Keratinocyte (primary cell): Measurements from ENCODE around the gene ALOX5AP. TPM values are rescaled to one million over a fixed set of nuclear protein-coding genes. Genes with fewer than 3 reads are reported as not detected.

Experiments
- DNase-seq: peaks from one replicate; pipeline ENCODE4 v3.0.0-alpha.2; 2011; ENCODE audit warnings: low read depth, missing footprints, low spot score
- FAIRE-seq: peaks from 2 replicates; lab custom pipeline; 2011; peaks lifted over from hg19 to GRCh38; lab: Jason Lieb, UNC
- H2AFZ ChIP-seq: 2 replicates; pipeline ENCODE4 v1.6.0; 2012; ENCODE audit warnings: low read length, control low read depth, inconsistent platforms; ENCODE audit not compliant: control insufficient read depth
- H3K27ac ChIP-seq: 2 replicates; pipeline ENCODE4 v1.5.1; 2011; ENCODE audit warnings: low read length; ENCODE audit not compliant: control insufficient read depth, insufficient read depth
- H3K27me3 ChIP-seq: 3 replicates; pipeline ENCODE4 v1.6.0; 2011; ENCODE audit warnings: low read length; ENCODE audit not compliant: control insufficient read depth, insufficient read depth; ENCODE audit errors: extremely low read depth
- H3K36me3 ChIP-seq, 2 experiments: 2 replicates in 1 of 2; 3 replicates in 1 of 2; pipeline ENCODE4 v1.5.1; 2011; ENCODE audit warnings: low read length in 2 of 2, mild to moderate bottlenecking in 1 of 2; ENCODE audit not compliant: control insufficient read depth in 2 of 2, insufficient read depth in 2 of 2; ENCODE audit errors: extremely low read depth in 1 of 2
- H3K4me1 ChIP-seq: 3 replicates; pipeline ENCODE4 v1.5.1; 2011; ENCODE audit warnings: low read length; ENCODE audit not compliant: control insufficient read depth, insufficient read depth; ENCODE audit errors: extremely low read depth
- H3K4me2 ChIP-seq: 3 replicates; pipeline ENCODE4 v1.6.0; 2011; ENCODE audit warnings: low read depth, low read length; ENCODE audit not compliant: control insufficient read depth, insufficient read depth; ENCODE audit errors: extremely low read depth
- H3K4me3 ChIP-seq, 3 experiments: fragments of 200-600 bp in 1 of 3; sonication (generic) in 1 of 3; 2 replicates in 2 of 3; 3 replicates in 1 of 3; pipeline ENCODE4 v1.5.1; 2011 to 2016; ENCODE audit warnings: low read length in 3 of 3, mild to moderate bottlenecking in 3 of 3, control low read depth in 2 of 3, inconsistent platforms in 1 of 3, low read depth in 1 of 3, mixed read lengths in 1 of 3, mixed run types in 1 of 3, moderate library complexity in 1 of 3; ENCODE audit not compliant: control insufficient read depth in 2 of 3, insufficient read depth in 2 of 3; ENCODE audit errors: extremely low read depth in 1 of 3
- H3K79me2 ChIP-seq: 2 replicates; pipeline ENCODE4 v1.6.0; 2012; ENCODE audit warnings: low read length; ENCODE audit not compliant: control insufficient read depth, insufficient read depth
- H3K9ac ChIP-seq: 3 replicates; pipeline ENCODE4 v1.6.0; 2011; ENCODE audit warnings: low read length; ENCODE audit not compliant: control insufficient read depth, insufficient read depth; ENCODE audit errors: extremely low read depth
- H3K9me1 ChIP-seq: 3 replicates; pipeline ENCODE4 v1.6.0; 2011; ENCODE audit warnings: low read length; ENCODE audit not compliant: control insufficient read depth, insufficient read depth; ENCODE audit errors: extremely low read depth
- H3K9me3 ChIP-seq: 2 replicates; pipeline ENCODE4 v1.5.1; 2012; ENCODE audit warnings: low read depth, low read length; ENCODE audit not compliant: control insufficient read depth
- H4K20me1 ChIP-seq: 3 replicates; pipeline ENCODE4 v1.6.0; 2011; ENCODE audit warnings: low read length; ENCODE audit not compliant: control insufficient read depth, insufficient read depth; ENCODE audit errors: extremely low read depth
- CTCF ChIP-seq, 3 experiments: IDR thresholded peaks in 1 of 3; conservative IDR thresholded peaks in 1 of 3; optimal IDR thresholded peaks in 1 of 3; 2 replicates in 2 of 3; 3 replicates in 1 of 3; pipeline versions ENCODE3 to v1.5.1; 2011; ENCODE audit warnings: low read length in 3 of 3, mild to moderate bottlenecking in 3 of 3, moderate library complexity in 2 of 3, control low read depth in 1 of 3, inconsistent platforms in 1 of 3; ENCODE audit not compliant: insufficient read depth in 2 of 3; ENCODE audit errors: extremely low read depth in 1 of 3
- EZH2 ChIP-seq: IDR thresholded peaks from one replicate; pipeline ENCODE4 v1.6.1; 2012; ENCODE audit warnings: inconsistent platforms, mild to moderate bottlenecking, low read length, moderate library complexity
- dilution Hi-C: fragments of 300-500 bp; cut with MboI; formaldehyde crosslinking; loops from one replicate; pipeline ENCODE4 v1.7.0; 2020; ENCODE audit warnings: low sequenced_read_pairs; ENCODE audit not compliant: extremely low pct_ligation_motif_present
- polyA plus RNA-seq, 5 experiments: library from polyadenylated mRNA; depleted of rRNA in 3 of 5; stranded (reverse) in 3 of 5; stranded (forward) in 1 of 5; unstranded in 1 of 5; fragments of >200 nt; gene quantifications; 1 replicate in 1 of 5; 2 replicates in 3 of 5; 3 replicates in 1 of 5; pipeline versions ENCODE4 v1.2.1 to v1.2.3, GENCODE V29; 2011 to 2012; ENCODE audit warnings: missing spikeins in 2 of 5, low read depth in 1 of 5, low replicate concordance in 1 of 5

The ALOX5AP gene
- polyA plus RNA-seq, 1 donor (not counting 4 experiments of a cell fraction or from before 2014, with no cell fraction given): 0.31 TPM

DNA sequence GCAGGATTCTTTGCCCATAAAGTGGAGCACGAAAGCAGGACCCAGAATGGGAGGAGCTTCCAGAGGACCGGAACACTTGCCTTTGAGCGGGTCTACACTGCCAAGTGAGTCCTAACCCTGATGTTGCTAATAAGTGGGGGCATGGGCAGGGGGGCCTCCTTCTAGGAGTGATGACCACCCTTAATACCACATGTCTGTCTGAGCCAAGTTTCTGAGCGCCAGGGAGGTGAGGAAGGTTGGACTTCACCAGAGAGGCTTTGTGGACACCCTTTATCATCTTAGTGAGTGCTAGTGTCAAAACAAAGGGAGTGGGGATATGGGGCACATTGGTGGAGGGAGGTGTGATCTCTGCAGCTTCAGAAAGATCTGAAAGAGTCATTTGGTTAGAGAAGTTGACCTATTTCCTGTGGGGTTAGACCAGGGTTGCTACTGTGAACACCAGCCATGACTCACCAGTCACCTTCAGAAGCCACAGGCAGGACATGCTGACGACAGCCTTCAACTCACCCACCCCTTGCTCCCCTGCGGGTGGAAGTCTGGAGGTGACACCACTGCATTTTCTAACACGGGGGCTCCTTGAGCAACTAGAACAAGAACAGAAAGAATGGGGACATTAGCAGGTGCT, 8.8 kb downstream of the ALOX5AP start:
- FAIRE-seq (no peak), DNase-seq (no peak)
- Histone ChIP-seq H3K27ac (peak overlapping the region; percentile 24), H3K36me3 (no peaks in the 10 kb centered on the region), H3K79me2 (no peaks in the 10 kb centered on the region), H3K9me3 (no peaks in the 10 kb centered on the region), H3K27me3 (no peaks in the 10 kb centered on the region), H3K4me2 (peak overlapping the region; percentile 64), H4K20me1 (no peaks in the 10 kb centered on the region), H3K9me1 (peaks cover 2% of the 10 kb centered on the region), H3K4me1 (peaks cover 37% of the 10 kb centered on the region), H2AFZ (no peak overlapping the region), H3K9ac (no peak overlapping the region), H3K4me3 (no peak overlapping the region)
- TF ChIP-seq CTCF (optimal IDR thresholded peaks at IDR 0.05 in 1 of 3, IDR thresholded peaks at IDR 0.05 in 1 of 3, conservative IDR thresholded peaks at IDR 0.05 in 1 of 3; ENCODE audit: extremely low read depth in 1 of 3, insufficient read depth in 2 of 3, low read length in 3 of 3) (no peak), EZH2 (no peak)
- dilution Hi-C loops: no loop called here

DNA sequence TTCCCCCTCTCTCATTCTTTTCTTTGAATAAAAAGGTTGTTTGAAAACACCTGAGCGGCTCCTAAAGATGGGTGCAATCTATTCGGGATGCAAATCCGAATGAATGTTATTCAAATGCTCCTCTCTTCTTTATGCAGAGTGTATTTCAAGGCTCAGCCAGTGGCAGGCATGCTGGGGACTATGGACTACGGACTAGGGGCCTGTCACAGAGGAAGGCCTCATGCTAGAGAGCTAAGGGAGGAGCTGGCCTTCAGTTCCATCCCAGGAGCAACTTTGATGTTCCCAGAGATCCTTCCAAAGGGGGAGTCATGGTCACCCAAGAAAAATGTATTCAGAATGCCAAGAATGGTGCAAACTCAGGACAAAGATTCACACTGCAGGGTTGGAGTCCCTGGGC, 9.3 kb downstream of the ALOX5AP start:
- Histone ChIP-seq H3K4me3 (no peak overlapping the region), H3K9me3 (no peaks in the 10 kb centered on the region), H3K27ac (no peak overlapping the region), H3K9ac (no peak overlapping the region), H2AFZ (no peak overlapping the region), H3K4me2 (no peak overlapping the region), H3K79me2 (no peaks in the 10 kb centered on the region), H3K4me1 (peaks cover 32% of the 10 kb centered on the region), H3K36me3 (no peaks in the 10 kb centered on the region), H3K9me1 (peaks cover 2% of the 10 kb centered on the region), H3K27me3 (no peaks in the 10 kb centered on the region), H4K20me1 (no peaks in the 10 kb centered on the region)
- TF ChIP-seq EZH2 (no peak), CTCF (optimal IDR thresholded peaks at IDR 0.05 in 1 of 3, IDR thresholded peaks at IDR 0.05 in 1 of 3, conservative IDR thresholded peaks at IDR 0.05 in 1 of 3; ENCODE audit: extremely low read depth in 1 of 3, insufficient read depth in 2 of 3, low read length in 3 of 3) (no peak)
- FAIRE-seq (no peak), DNase-seq (no peak)
- dilution Hi-C loops: no loop called here
